Measurements from ENCODE around the gene SLC4A1AP.
"Not testable (repeated sequence)": the region's sequence is repeated elsewhere in the genome, so short reads cannot be mapped to it uniquely, and the experiment has no call there.

DNA sequence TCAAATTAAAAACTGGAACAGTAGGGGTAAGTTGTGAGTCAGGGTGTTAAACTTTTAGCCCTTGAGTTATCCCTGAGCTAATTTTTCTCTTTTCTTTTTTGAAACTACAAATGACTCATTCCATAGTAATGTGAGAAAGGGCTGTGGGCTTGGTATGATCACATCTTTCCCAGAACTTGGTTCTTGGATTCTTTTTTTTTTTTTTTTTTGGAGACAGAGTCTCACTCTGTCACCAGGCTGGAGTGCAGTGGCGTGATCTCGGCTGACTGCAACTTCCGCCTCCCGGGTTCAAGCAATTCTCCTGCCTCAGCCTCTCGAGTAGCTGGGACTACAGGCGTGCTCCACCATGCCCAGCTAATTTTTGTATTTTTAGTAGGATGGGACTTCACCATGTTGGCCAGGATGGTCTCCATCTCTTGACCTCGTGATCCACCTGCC lies 18.7 kb downstream of the SLC4A1AP start:
- not testable (repeated sequence) for TF ChIP-seq POLR2AphosphoS5 (IDR thresholded peaks at IDR 0.05); EZH2 (IDR thresholded peaks at IDR 0.05; ENCODE audit: borderline replicate concordance, insufficient read depth, low read length, poor library complexity, severe bottlenecking)
- TF ChIP-seq, protein P1, sequence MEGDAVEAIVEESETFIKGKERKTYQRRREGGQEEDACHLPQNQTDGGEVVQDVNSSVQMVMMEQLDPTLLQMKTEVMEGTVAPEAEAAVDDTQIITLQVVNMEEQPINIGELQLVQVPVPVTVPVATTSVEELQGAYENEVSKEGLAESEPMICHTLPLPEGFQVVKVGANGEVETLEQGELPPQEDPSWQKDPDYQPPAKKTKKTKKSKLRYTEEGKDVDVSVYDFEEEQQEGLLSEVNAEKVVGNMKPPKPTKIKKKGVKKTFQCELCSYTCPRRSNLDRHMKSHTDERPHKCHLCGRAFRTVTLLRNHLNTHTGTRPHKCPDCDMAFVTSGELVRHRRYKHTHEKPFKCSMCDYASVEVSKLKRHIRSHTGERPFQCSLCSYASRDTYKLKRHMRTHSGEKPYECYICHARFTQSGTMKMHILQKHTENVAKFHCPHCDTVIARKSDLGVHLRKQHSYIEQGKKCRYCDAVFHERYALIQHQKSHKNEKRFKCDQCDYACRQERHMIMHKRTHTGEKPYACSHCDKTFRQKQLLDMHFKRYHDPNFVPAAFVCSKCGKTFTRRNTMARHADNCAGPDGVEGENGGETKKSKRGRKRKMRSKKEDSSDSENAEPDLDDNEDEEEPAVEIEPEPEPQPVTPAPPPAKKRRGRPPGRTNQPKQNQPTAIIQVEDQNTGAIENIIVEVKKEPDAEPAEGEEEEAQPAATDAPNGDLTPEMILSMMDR (IDR thresholded peaks at IDR 0.05; ENCODE audit: poor library complexity, severe bottlenecking): not testable (repeated sequence)

All from neural cell (in vitro differentiated cells).